RWPE1 (cell line): Measurements from ENCODE around the gene SETBP1.

Experiments
- CTCF ChIA-PET: fragments of 350-600 bp; sonication (Branson Sonifier 250); formaldehyde crosslinking; extraction: SDS; loops from one replicate; lab custom pipeline; 2021; lab: Yijun Ruan, JAX
- POLR2A ChIA-PET: fragments of 400-600 bp; formaldehyde crosslinking; extraction: SDS; loops from one replicate; lab custom pipeline; 2020; ENCODE audit warnings: antibody characterized with exemption; ENCODE audit not compliant: low non-redundant PET; lab: Yijun Ruan, JAX
- DNase-seq: peaks from one replicate; pipeline ENCODE4 v3.0.0; 2012; ENCODE audit warnings: low spot score
- H3K27ac ChIP-seq: fragments of 450-650 bp; 2 replicates; pipeline ENCODE4 v1.5.1; 2017
- CTCF ChIP-seq: fragments of 450-650 bp; conservative IDR thresholded peaks from 2 replicates; pipeline ENCODE4 v1.5.1; 2017; ENCODE audit warnings: low read depth, mild to moderate bottlenecking

SETBP1 gene

GRCh38 chr18:44893966-44894365 is 213.3 kb downstream of the SETBP1 start:
- H3K27ac ChIP-seq: no peak overlapping the region
- TF ChIP-seq CTCF: no peak
- ChIA-PET POLR2A (no interaction called here), CTCF (no interaction called here)
- DNase-seq: no peak

GRCh38 chr18:44895176-44895798 is 214.6 kb downstream of the SETBP1 start:
- DNase-seq: peak; percentile 36
- H3K27ac ChIP-seq: no peak overlapping the region
- CTCF ChIA-PET: interaction anchor here (0.7 kb wide), 1 partner anchor 146 kb away, joined by 3 read pairs; no protein-coding TSS in a partner anchor
- POLR2A ChIA-PET: no interaction called here
- TF ChIP-seq CTCF: 0 out of 2 replicates have a peak, but pooled peaks have one; percentile 25

GRCh38 chr18:44896846-44897245 is 216.2 kb downstream of the SETBP1 start:
- no peak overlapping the region for H3K27ac ChIP-seq
- ChIA-PET POLR2A (no interaction called here), CTCF (no interaction called here)
- DNase-seq: no peak
- no peak for TF ChIP-seq CTCF

- CTCF ChIA-PET: no interaction called here
- POLR2A ChIA-PET: no interaction called here
- TF ChIP-seq CTCF: no peak
- no peak for DNase-seq
- no peak overlapping the region for H3K27ac ChIP-seq
Measured at GRCh38 chr18:44897411-44897810, 216.7 kb downstream of the SETBP1 start.

GRCh38 chr18:44897816-44898215 is 217.1 kb downstream of the SETBP1 start:
- H3K27ac ChIP-seq: no peak overlapping the region
- no peak for DNase-seq
- ChIA-PET POLR2A (no interaction called here), CTCF (no interaction called here)
- no peak for TF ChIP-seq CTCF

GRCh38 chr18:44898498-44898897 is 217.8 kb downstream of the SETBP1 start:
- no peak for TF ChIP-seq CTCF
- ChIA-PET CTCF (no interaction called here), POLR2A (no interaction called here)
- H3K27ac ChIP-seq: no peak overlapping the region
- no peak for DNase-seq
